ENCODE data around the gene KIAA1671.
"Not testable (repeated sequence)": the region's sequence is repeated elsewhere in the genome, so short reads cannot be mapped to it uniquely, and the experiment has no call there.

Gene KIAA1671

DNA sequence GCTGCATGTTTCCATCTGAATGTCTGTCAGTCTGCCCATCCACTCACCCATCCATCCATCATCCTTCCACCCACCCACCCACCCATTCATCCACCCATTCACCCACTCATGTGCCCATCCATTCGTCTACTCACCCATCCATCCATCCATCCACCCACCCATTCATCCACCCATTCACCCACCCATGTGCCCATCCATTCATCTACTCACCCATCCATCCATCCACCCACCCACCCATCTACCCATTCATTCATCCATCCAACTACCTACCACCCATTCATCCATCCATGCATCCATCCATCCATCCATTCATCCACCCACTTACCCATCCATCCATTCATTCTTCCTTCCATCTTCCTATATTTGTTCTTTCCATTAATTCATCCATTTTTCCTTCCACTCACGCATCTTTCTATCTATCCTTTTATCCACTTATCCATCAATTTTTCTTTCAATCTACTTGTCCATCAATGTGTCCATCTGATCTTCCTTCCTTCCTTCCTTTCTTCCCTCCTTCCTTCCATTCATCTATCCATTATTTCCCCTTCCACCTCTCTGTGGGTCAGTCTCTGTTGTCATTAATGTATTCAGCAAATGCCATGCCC, 255.1 kb downstream of the KIAA1671 start:
- DNase-seq = no peak

GRCh38 chr22:25208328-25208727, 255.8 kb downstream of the KIAA1671 start:
- no peak for DNase-seq

GRCh38 chr22:25208743-25209505, 256.4 kb downstream of the KIAA1671 start:
- DNase-seq = no peak

GRCh38 chr22:25210793-25211192, 258.3 kb downstream of the KIAA1671 start:
- no peak for DNase-seq

DNA sequence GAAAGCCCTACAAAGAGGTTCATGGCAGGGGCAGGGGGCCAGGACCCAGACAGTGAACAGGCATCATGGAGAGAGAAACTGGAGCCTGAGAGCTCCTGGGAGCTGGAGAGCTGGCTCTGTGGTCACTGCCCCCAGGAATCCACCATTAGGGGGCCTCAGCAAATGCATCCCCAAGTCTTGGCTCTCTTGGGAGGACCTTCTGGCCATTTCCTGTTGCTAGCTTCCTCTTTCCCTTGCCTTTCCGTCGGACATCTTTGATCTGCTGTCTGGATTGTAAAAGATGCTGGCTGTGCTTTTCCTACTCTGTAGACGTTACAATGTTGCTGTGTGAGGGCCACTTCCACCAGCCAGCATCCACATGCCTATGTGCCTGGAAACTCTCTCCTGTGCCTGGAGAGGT, 259.8 kb downstream of the KIAA1671 start:
- no peak for DNase-seq

- no peak for DNase-seq
Observed at GRCh38 chr22:25213221-25213620, 260.7 kb downstream of the KIAA1671 start.

- DNase-seq = no peak
Observed at GRCh38 chr22:25216230-25216629, 263.7 kb downstream of the KIAA1671 start.

GRCh38 chr22:25219211-25219689, 266.7 kb downstream of the KIAA1671 start, which contains the start of gene CRYBB2:
TSS of gene CRYBB2 (plus strand) at chr22:25219639. CDS start at chr22:25221430, 1,791 bp downstream.
- DNase-seq = no peak

DNA sequence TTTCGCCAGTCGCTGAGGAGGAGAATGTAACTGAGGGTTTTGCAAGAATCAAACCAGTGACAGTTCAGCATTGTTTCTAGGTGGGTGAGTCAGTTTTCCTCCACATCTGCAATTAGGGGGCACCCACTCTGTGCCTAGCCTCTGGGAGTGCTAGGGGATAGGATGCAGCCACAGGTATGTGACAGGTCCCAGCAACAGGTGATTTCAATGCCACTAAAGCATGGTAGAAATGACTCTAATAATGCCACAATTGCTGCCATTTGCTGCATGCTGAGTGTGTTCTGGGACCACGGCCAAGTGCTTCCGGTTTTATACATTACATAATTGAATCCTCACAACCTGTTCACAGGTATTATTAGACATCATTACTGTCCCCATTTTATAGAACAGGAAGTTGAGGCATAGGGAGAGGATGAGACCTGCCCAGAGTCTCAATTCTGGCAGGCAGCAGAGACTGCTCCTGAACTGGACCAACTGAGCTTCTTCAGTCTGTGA, 267.5 kb downstream of the KIAA1671 start:
- DNase-seq = no peak

GRCh38 chr22:25221790-25222189, 269.3 kb downstream of the KIAA1671 start:
- no peak for DNase-seq

GRCh38 chr22:25223269-25223850, 270.8 kb downstream of the KIAA1671 start:
- DNase-seq = no peak

GRCh38 chr22:25228822-25229221, 276.3 kb downstream of the KIAA1671 start:
- no peak for DNase-seq

DNA sequence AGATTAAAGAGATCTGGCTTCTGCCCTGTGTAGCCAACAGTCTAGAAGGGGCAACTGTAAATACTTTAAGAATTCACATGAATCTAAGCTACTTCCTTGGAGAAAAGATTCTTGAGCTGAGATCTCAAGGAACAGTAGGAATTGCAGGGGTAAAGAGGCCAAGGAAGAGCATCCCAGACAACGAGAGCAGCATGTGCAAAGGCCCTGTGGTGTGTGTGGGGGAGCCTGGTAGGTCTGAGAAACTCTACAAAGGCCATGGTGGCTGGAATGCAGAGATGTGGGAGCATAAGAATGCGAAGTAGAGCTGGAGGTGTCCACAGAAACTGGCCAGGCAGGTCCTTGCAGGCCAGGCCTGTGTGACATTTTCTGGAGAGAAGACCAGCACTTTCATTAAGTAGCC, 278.2 kb downstream of the KIAA1671 start:
- DNase-seq = not testable (repeated sequence)

DNA sequence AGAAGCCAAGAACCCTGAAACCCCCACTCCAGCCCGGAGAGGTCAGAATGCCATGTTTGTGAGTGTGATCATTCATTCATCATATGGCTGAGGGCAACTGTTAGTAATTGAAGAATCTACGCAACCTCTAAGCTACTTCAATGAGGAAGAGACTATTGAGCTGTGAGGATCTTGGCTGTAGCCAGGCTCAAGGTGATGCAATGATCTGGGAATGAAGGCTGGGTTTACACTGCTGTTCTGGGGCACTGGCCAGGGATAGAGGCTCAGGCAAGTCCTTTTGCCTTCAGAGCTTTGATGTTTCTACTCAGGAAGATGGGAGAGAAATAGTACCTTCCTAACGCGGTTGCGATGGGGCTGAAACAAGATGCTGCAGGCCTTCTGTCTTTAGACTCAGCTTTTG, 279.8 kb downstream of the KIAA1671 start:
- no peak for DNase-seq

GRCh38 chr22:25233706-25234105, 281.2 kb downstream of the KIAA1671 start:
- DNase-seq = not testable (repeated sequence)

DNA sequence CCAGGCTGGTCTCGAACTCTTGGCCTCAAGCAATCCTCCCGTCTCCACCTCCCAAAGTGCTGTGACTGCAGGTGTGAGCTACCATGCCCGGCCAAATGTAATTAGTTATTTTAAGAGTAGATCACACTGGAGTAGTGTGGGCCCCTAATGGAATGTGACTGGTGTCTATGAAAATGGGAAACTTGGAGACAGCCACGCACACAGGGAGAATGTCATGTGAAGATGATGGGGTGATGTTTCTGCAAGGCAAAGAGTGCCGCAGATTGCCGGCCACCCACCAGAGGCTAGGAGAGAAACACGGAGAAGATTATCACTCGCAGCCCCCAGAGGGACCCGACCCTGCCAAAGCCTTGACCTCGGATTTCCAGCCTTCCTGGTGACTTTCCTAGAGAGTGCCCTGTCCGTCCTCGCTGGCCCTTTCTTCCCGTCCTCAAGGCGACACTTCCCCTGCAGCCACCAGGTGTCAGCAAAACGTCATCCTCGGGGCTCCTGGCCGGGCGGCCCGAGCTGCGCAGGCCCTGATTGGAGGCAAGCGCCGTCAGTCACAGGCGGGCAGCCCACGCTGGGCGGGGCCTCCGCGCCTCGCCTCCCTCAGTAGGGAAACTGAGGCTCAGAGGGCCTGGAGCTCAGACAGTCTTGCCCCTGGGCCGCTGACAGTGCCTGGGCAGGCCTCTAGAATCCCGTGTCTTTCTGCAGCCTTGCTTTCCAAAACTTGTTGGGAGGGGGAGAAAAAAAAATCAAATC, 283.2 kb downstream of the KIAA1671 start:
- DNase-seq = peak; percentile 86

DNA sequence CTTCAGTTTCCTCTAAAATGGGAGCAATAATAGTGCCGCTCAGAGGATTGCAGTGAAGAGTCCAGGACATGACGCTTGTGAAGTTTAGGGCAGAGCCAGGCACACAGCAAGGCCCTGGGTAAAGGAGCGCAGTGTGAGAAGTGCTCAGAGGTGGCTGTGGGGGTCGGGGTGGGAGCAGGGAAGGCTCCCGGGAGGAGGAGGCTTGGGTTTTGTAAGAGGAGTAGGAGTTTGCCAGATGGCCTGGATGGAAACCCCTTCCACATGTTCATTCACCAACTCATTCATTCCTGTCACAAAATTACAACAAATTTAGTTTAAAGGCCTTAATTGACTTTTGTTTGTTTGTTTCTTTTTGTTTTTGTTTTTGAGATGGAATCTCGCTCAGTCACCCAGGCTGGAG, 283.9 kb downstream of the KIAA1671 start:
- no peak for DNase-seq

- DNase-seq = no peak
Observed at GRCh38 chr22:25237503-25237902, 285.0 kb downstream of the KIAA1671 start.

DNA sequence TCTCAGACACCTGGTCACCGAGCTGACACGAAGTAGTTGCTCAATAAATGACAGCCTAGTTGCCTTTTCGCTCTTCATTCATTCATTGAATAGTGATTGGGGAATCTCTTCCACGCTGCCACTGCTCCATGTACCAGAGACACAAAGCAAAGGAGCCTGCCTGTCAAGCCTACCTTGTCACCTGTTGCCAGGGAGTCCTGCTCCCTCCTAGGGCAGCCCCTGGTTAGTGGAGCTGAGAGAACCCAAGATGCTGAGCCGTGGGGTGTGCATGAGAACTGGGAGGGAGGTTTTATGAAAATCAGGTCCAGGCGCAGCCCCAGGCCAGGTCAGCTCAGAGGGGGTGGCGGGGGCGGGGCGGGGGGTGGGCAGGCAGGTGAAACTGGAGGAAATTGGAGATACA, 285.5 kb downstream of the KIAA1671 start:
- DNase-seq = not testable (repeated sequence)
